Lung (tissue), 12 donors: Measurements from ENCODE around the gene ARSK. TPM values are rescaled to one million over a fixed set of nuclear protein-coding genes. Genes with fewer than 3 reads are reported as not detected.

Source experiments
- ATAC-seq: fragments of 200-7000 bp; cut with Tn5 transposase; one replicate; pipeline ENCODE4 v1.9.1; 2020; ENCODE audit warnings: moderate number of reproducible peaks; ENCODE audit not compliant: insufficient read depth, low FRiP score
- DNase-seq, 3 donors: peaks; one replicate each; pipeline ENCODE4 v3.0.0-alpha.2; 2013 to 2017
- H3K27ac ChIP-seq, 2 donors: one replicate each; pipeline ENCODE4 v1.5.1; 2013; ENCODE audit warnings: mild to moderate bottlenecking in 2 of 2, moderate library complexity in 2 of 2, control low read depth in 1 of 2, inconsistent platforms in 1 of 2, low read depth in 1 of 2, low read length in 1 of 2
- H3K27me3 ChIP-seq, 3 donors: one replicate each; pipeline ENCODE4 v1.5.1; 2013; ENCODE audit warnings: low read length in 2 of 3; ENCODE audit not compliant: control insufficient read depth in 3 of 3, insufficient read depth in 3 of 3
- H3K36me3 ChIP-seq, 4 donors: one replicate each; pipeline ENCODE4 v1.5.1; 2013; ENCODE audit warnings: low read length in 4 of 4, mild to moderate bottlenecking in 1 of 4, moderate library complexity in 1 of 4; ENCODE audit not compliant: control insufficient read depth in 4 of 4, insufficient read depth in 4 of 4
- H3K4me1 ChIP-seq, 5 donors: one replicate each; pipeline ENCODE4 v1.5.1; 2013; ENCODE audit warnings: low read length in 5 of 5, mild to moderate bottlenecking in 2 of 5, moderate library complexity in 1 of 5; ENCODE audit not compliant: control insufficient read depth in 5 of 5, insufficient read depth in 5 of 5
- H3K4me3 ChIP-seq: one replicate; pipeline ENCODE4 v1.5.1; 2013; ENCODE audit warnings: mild to moderate bottlenecking, control low read depth, moderate library complexity
- H3K9ac ChIP-seq, 2 donors: one replicate each; pipeline ENCODE4 v1.5.1; 2013; ENCODE audit warnings: low read length in 2 of 2, control low read depth in 1 of 2; ENCODE audit not compliant: insufficient read depth in 1 of 2
- H3K9me3 ChIP-seq, 4 donors: one replicate each; pipeline ENCODE4 v1.5.1; 2013; ENCODE audit warnings: low read length in 3 of 4, mild to moderate bottlenecking in 1 of 4, moderate library complexity in 1 of 4; ENCODE audit not compliant: control insufficient read depth in 4 of 4, insufficient read depth in 3 of 4
- CTCF ChIP-seq: IDR thresholded peaks from 2 replicates; pipeline ENCODE4 v1.5.1; 2012; ENCODE audit warnings: mild to moderate bottlenecking; ENCODE audit errors: control extremely low read depth, extremely low read depth
- WGBS, 2 donors: extraction: QIAGEN DNeasy Blood & Tissue Kit; methylation state at CpG; one replicate each; pipeline ENCODE4 v1.1.7; 2013; 5-methylcytosine and 5-hydroxymethylcytosine counted together
- polyA plus RNA-seq, 2 donors: library from polyadenylated mRNA; stranded (reverse); fragments of 200-250 nt; gene quantifications; one replicate each; pipeline ENCODE4 v1.2.1, GENCODE V29; 2013
- total RNA-seq, 2 donors: library from RNA; depleted of rRNA in 1 of 2; stranded (reverse); fragments of >200 nt in 1 of 2; gene quantifications; one replicate each; pipeline ENCODE4 v1.2.1, GENCODE V29; 2014 to 2021
- donor health status: control.
- donor health status: control.
- donor health status: Bipolar disorder and iron deficiency.
- donor health status: healthy.
- donor health status: DM: yes; HTN: yes; CAD: no.

ARSK gene
- total and polyA plus RNA-seq, 4 donors, result 2.6 to 10.5 (median 4.3) TPM

- Histone ChIP-seq H3K4me3 (no peak overlapping the region), H3K9me3 (no peaks in the 10 kb centered on the region), H3K27ac (no peak overlapping the region), H3K27me3 (no peaks in the 10 kb centered on the region), H3K4me1 (no peaks in the 10 kb centered on the region), H3K9ac (no peak overlapping the region), H3K36me3 (peaks cover 10 to 48% (median 14%) of the 10 kb centered on the region in 4 donors)
- no peak for TF ChIP-seq CTCF
- 96 to 98% methylated on average over 2 of the region's 2 CpGs for WGBS, 2 donors
- ATAC-seq, result no peak
- DNase-seq, result no peak
These were observed 36.5 kb upstream of the ARSK start for GRCh38 chr5:95518417-95518816.

- Histone ChIP-seq H3K4me3 (no peak overlapping the region), H3K27ac (no peak overlapping the region), H3K4me1 (no peaks in the 10 kb centered on the region), H3K9ac (no peak overlapping the region), H3K36me3 (peaks cover 8 to 43% (median 12%) of the 10 kb centered on the region in 4 donors), H3K27me3 (no peaks in the 10 kb centered on the region), H3K9me3 (no peaks in the 10 kb centered on the region)
- 80 to 90% methylated on average over 1 of the region's 1 CpG for WGBS, 2 donors
- no peak for TF ChIP-seq CTCF
- ATAC-seq (no peak), DNase-seq (no peak)
These were observed 35.8 kb upstream of the ARSK start for GRCh38 chr5:95519151-95519550.

GRCh38 chr5:95519681-95520080 lies 35.2 kb upstream of the ARSK start:
- ATAC-seq (no peak), DNase-seq (no peak)
- no peaks in the 10 kb centered on the region for H3K4me1 ChIP-seq
- WGBS, 2 donors, result 95 to 98% methylated on average over 1 of the region's 1 CpG
- H3K9me3 ChIP-seq, result no peaks in the 10 kb centered on the region
- no peak overlapping the region for H3K27ac ChIP-seq
- no peak overlapping the region for H3K4me3 ChIP-seq
- no peak for TF ChIP-seq CTCF
- H3K36me3 ChIP-seq, result peaks cover 8 to 40% (median 15%) of the 10 kb centered on the region in 4 donors
- H3K27me3 ChIP-seq, result no peaks in the 10 kb centered on the region
- H3K9ac ChIP-seq, result no peak overlapping the region

- Histone ChIP-seq H3K9ac (no peak overlapping the region), H3K4me3 (no peak overlapping the region), H3K9me3 (no peaks in the 10 kb centered on the region), H3K27ac (no peak overlapping the region), H3K27me3 (no peaks in the 10 kb centered on the region), H3K4me1 (no peaks in the 10 kb centered on the region), H3K36me3 (peaks cover 9 to 39% (median 15%) of the 10 kb centered on the region in 4 donors)
- ATAC-seq (no peak), DNase-seq (no peak)
- WGBS, 2 donors, result 93 to 97% methylated on average over 1 of the region's 1 CpG
- no peak for TF ChIP-seq CTCF
These were observed 34.7 kb upstream of the ARSK start for GRCh38 chr5:95520206-95520605.
